Right atrium auricular region (tissue), 2 donors: ENCODE measurements around the gene OSBPL5. TPM values are rescaled to one million over a fixed set of nuclear protein-coding genes. Genes with fewer than 3 reads are reported as not detected.

Experiments used
- DNase-seq: peaks from one replicate; pipeline ENCODE4 v3.0.0-alpha.2; 2019; ENCODE audit warnings: low spot score
- H3K27ac ChIP-seq, 2 donors: fragments of 200-600 bp; sonication (generic); 1 replicate in 1 of 2; 2 replicates in 1 of 2; pipeline ENCODE4 v1.5.1; 2016 to 2019
- H3K27me3 ChIP-seq, 2 donors: fragments of 200-600 bp; sonication (generic); one replicate each; pipeline versions ENCODE4 v1.5.1 to v1.6.0; 2017 to 2019
- H3K36me3 ChIP-seq: fragments of 200-600 bp; sonication (generic); one replicate; pipeline ENCODE4 v1.5.1; 2016
- H3K4me1 ChIP-seq, 2 donors: fragments of 200-600 bp; sonication (generic); one replicate each; pipeline versions ENCODE4 v1.5.1 to v1.6.0; 2017 to 2019
- H3K4me3 ChIP-seq, 2 donors: fragments of 200-600 bp; sonication (generic); 1 replicate in 1 of 2; 2 replicates in 1 of 2; pipeline ENCODE4 v1.5.1; 2017 to 2019; ENCODE audit warnings: mild to moderate bottlenecking in 1 of 2, moderate library complexity in 1 of 2
- H3K9me3 ChIP-seq, 2 donors: fragments of 200-600 bp; sonication (generic); one replicate each; pipeline ENCODE4 v1.5.1; 2019
- total RNA-seq, 2 donors: library from RNA; depleted of rRNA; stranded (reverse); fragments of >200 nt; gene quantifications; one replicate each; pipeline ENCODE4 v1.1.0, GENCODE V29; 2016
- TF ChIP-seq, protein P1 (sequence below), 2 donors: fragments of 200-600 bp; sonication (generic); IDR thresholded peaks; one replicate each; pipeline ENCODE4 v1.5.1; 2019; ENCODE audit warnings: antibody characterized with exemption in 2 of 2

Gene OSBPL5
- total RNA-seq, 2 donors from 2014 or later: 11.1 to 17.8 TPM

DNA sequence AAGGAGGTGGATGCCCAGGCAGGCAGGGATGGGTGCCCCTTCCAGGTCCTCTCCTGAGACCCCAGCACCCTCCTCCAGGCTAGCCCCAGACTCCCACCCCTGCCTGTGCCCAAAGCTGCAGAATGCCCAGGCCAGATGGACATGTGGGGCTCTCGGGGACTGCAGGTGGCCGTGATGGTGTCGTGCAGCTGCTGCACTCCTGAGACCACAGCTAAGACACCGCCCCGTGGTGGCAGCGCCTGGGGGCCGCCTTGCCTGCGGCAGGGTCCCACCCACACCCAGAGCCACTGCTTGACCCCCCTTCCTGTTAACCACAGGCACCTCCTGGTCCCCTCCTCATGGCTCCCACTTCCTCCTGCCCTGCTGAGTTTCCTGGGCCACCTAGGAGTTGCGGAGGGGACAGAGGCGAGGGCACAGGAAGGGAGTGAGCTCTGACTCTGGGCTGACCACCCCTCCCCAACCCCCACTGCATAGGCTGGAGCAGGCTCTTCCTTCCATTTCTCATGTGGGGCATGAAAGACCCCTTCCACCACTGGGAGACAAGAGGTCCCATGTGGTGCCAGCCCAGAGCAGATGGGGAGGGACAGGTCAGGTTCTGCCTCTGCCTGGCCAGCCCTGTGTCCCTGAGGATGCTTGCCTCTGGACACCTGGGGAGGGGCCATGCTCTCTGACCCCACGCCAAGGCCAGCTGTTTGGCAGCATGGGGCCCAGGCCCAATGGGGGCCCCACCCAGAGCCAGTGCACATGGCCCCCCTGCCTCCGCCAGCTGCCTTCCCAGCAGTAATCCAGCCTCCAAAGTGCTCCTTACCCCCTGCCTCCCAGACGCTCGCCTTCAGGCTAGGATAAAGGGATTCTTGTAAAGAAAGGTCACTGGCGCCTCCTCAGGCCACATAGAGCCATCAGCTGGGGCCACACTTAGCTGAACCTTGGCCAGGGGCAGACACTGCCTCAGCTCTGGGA, 29.3 kb downstream of the OSBPL5 start:
- no peaks in the 10 kb centered on the region for H3K9me3 ChIP-seq
- no peaks in the 10 kb centered on the region for H3K27me3 ChIP-seq
- H3K4me1 ChIP-seq: peaks cover 0 to 42% of the 10 kb centered on the region in 2 donors
- no peaks in the 10 kb centered on the region for H3K36me3 ChIP-seq
- H3K27ac ChIP-seq: no peak overlapping the region
- H3K4me3 ChIP-seq: no peak overlapping the region
- DNase-seq: no peak
- TF ChIP-seq, protein P1, sequence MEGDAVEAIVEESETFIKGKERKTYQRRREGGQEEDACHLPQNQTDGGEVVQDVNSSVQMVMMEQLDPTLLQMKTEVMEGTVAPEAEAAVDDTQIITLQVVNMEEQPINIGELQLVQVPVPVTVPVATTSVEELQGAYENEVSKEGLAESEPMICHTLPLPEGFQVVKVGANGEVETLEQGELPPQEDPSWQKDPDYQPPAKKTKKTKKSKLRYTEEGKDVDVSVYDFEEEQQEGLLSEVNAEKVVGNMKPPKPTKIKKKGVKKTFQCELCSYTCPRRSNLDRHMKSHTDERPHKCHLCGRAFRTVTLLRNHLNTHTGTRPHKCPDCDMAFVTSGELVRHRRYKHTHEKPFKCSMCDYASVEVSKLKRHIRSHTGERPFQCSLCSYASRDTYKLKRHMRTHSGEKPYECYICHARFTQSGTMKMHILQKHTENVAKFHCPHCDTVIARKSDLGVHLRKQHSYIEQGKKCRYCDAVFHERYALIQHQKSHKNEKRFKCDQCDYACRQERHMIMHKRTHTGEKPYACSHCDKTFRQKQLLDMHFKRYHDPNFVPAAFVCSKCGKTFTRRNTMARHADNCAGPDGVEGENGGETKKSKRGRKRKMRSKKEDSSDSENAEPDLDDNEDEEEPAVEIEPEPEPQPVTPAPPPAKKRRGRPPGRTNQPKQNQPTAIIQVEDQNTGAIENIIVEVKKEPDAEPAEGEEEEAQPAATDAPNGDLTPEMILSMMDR (IDR thresholded peaks at IDR 0.05): no peak

DNA sequence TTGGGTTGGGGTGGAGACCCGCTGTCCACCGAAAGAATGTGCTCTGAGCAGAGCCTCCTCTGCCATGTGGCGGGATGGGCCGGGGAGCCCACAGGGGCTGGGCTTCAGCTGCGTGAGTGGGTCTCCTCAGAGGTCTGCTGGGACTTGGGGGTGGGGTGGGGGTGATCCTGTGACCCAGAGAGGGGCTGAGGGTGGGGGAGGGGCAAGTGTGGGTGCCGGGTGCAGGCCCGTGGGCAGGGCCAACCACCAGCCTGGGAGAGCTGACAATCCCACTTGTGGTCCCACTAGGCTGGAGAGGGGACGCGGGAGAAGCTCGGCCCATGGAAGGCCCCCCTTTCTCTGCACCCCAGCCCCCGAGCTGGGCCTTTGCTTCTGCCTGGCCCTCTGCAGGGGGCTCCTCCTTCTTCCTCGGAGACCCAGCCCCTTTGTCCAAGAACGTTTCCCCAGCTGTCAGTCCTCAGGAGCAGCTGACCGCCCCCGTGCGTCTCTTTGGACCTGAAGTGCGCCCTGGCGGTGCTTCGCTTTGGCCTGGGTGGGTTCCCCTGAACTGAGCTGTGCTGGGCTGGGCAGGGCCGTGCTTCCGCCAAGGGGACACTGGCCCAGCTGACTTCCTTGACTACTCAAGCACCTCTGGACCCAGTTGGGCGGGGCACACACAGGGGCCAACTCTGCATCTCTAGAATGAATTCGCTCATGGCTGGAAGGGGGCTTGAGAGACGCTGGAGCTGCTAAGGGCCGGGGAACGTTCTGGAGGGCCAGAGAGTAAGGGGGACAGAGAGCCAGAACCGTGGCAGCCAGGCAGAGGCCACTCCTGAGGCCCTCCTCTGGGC, 30.2 kb downstream of the OSBPL5 start:
- H3K36me3 ChIP-seq: no peaks in the 10 kb centered on the region
- H3K4me1 ChIP-seq: peaks cover 0 to 42% of the 10 kb centered on the region in 2 donors
- no peak overlapping the region for H3K27ac ChIP-seq
- H3K4me3 ChIP-seq: no peak overlapping the region
- TF ChIP-seq, protein P1 (IDR thresholded peaks at IDR 0.05): no peak
- H3K9me3 ChIP-seq: no peaks in the 10 kb centered on the region
- DNase-seq: no peak
- no peaks in the 10 kb centered on the region for H3K27me3 ChIP-seq

DNA sequence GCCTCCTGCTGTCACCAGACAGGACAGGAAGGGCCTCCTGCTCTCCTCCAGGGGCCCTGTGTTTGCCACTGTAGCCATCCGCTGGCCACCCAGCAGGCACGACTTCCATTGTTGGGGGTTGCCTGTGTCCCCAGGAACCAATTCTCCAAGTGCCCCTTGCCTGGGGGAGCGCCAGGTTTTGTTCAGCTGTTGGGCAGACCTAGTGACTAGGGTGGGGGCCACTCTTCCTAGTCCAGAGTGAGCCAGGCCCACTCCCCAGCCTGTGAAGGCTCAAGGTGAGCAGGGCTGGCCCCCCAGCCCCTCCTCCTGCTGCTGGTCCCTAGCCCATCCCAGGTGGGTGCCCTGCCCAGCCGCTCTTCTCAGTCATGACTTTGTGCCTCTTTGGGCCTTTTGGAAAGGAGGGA, 30.9 kb downstream of the OSBPL5 start:
- H3K4me3 ChIP-seq: no peak overlapping the region
- H3K36me3 ChIP-seq: no peaks in the 10 kb centered on the region
- H3K27ac ChIP-seq: no peak overlapping the region
- H3K27me3 ChIP-seq: no peaks in the 10 kb centered on the region
- DNase-seq: no peak
- TF ChIP-seq, protein P1 (IDR thresholded peaks at IDR 0.05): no peak
- H3K4me1 ChIP-seq: peaks cover 0 to 39% of the 10 kb centered on the region in 2 donors
- no peaks in the 10 kb centered on the region for H3K9me3 ChIP-seq

DNA sequence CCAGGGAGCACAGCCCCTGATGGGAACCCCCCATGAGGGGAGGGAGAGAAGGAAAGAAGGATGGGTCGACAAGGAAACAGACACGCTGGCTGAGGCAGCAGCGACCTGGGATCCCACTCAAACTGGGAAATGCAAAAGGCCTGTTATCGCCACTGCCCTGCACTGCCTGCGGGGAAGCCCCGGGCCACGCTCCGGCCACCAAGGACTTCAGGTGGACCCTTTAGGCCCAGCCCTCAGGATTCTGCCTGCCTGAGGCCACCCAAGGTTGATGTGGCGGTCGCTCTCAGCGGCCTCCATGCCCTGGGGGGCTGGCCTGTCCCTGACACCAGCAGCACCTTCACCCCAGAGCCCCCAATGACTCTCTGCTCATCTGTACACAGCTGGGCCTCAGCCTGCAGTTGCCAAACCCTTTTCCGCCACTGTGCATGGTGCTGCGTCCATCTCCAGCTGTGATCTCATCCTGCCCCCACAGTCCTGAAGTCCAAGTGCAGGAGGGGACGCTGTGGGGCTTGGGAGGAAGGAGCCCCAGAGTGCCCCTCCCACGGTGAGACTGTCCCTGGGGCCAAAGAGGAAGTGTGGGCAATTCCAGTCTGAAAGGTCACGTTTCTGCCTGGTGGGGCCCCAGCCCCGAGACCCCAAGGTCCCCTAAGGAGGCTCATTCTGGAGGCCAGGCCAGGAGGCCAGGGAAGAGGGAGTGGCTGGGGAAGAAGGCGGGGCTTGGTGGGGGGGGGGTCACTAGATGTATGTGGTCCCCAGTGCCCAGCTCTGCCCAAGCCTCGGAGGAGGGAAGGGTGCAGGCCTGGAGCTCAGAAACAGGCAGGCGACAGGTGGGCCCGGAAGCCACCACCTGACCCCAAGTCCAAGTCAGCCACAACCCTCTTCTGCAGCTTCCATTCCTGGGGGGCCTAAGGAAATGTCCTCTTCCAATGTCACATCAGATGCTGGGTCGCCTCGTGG, 31.6 kb downstream of the OSBPL5 start:
- H3K27ac ChIP-seq: no peak overlapping the region
- peaks cover 0 to 32% of the 10 kb centered on the region in 2 donors for H3K4me1 ChIP-seq
- DNase-seq: no peak
- H3K4me3 ChIP-seq: no peak overlapping the region
- no peaks in the 10 kb centered on the region for H3K9me3 ChIP-seq
- H3K36me3 ChIP-seq: no peaks in the 10 kb centered on the region
- no peaks in the 10 kb centered on the region for H3K27me3 ChIP-seq
- TF ChIP-seq, protein P1 (IDR thresholded peaks at IDR 0.05): no peak

DNA sequence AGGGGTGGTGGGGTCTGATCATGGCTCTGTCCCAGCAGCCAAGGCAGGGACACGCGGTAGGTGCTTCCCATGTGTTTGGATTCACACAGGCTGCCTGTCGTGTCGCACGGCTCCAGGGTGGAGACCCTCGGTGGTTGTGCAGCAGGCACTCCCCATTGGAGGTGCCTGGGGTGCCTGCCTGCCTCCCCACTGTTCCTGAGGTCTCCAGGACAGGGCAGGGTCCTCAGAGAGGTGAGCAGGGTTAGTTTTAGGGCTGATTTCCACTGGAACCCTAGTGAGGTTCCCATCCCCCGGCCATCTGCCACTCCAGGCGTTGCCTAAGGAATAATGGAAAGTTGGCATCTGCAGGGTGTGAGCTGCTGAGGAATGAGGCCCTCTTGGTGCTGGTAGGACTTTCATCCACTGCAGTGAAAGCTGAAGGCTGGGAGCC, 32.3 kb downstream of the OSBPL5 start:
- Histone ChIP-seq H3K27ac (no peak overlapping the region), H3K4me1 (peaks cover 0 to 25% of the 10 kb centered on the region in 2 donors), H3K36me3 (no peaks in the 10 kb centered on the region), H3K4me3 (no peak overlapping the region), H3K9me3 (no peaks in the 10 kb centered on the region), H3K27me3 (no peaks in the 10 kb centered on the region)
- DNase-seq: no peak
- TF ChIP-seq, protein P1 (IDR thresholded peaks at IDR 0.05): no peak
